WERI-Rb-1 (cell line): Measurements from ENCODE around the gene FAM110D.

Experiments used
- DNase-seq: peaks from one replicate; pipeline ENCODE4 v3.0.0-alpha.2; 2020
- H3K27ac ChIP-seq: fragments of 250-450 bp; sonication (Bioruptor Pico); 2 replicates; pipeline ENCODE4 v1.5.1; 2020; ENCODE audit warnings: mild to moderate bottlenecking, moderate library complexity
- H3K27me3 ChIP-seq: fragments of 250-450 bp; sonication (Bioruptor Pico); 2 replicates; pipeline ENCODE4 v1.5.1; 2021; ENCODE audit warnings: mild to moderate bottlenecking, low read depth, moderate library complexity; ENCODE audit not compliant: insufficient read depth, severe bottlenecking
- H3K36me3 ChIP-seq: fragments of 250-450 bp; sonication (Bioruptor Pico); 2 replicates; pipeline ENCODE4 v1.5.1; 2020; ENCODE audit warnings: mild to moderate bottlenecking, moderate library complexity
- H3K4me3 ChIP-seq: 2 replicates; pipeline ENCODE4 v1.5.1; 2011; ENCODE audit warnings: low read depth, mild to moderate bottlenecking, control low read depth, low read length
- H3K9me3 ChIP-seq: fragments of 250-450 bp; sonication (Bioruptor Pico); 2 replicates; pipeline ENCODE4 v1.5.1; 2021; ENCODE audit warnings: mild to moderate bottlenecking, moderate library complexity; ENCODE audit not compliant: severe bottlenecking
- CTCF ChIP-seq: IDR thresholded peaks from 2 replicates; pipeline ENCODE4 v1.5.1; 2011; ENCODE audit warnings: low read depth, mild to moderate bottlenecking, control low read depth, inconsistent platforms, low read length

FAM110D gene

GRCh38 chr1:26142159-26142558, 16.7 kb upstream of the FAM110D start:
- no peak for DNase-seq
- TF ChIP-seq CTCF: no peak
- Histone ChIP-seq H3K4me3 (no peak overlapping the region), H3K36me3 (no peaks in the 10 kb centered on the region), H3K27me3 (no peaks in the 10 kb centered on the region), H3K9me3 (no peaks in the 10 kb centered on the region), H3K27ac (no peak overlapping the region)

- Histone ChIP-seq H3K27me3 (no peaks in the 10 kb centered on the region), H3K36me3 (no peaks in the 10 kb centered on the region), H3K4me3 (no peak overlapping the region), H3K27ac (no peak overlapping the region), H3K9me3 (no peaks in the 10 kb centered on the region)
- DNase-seq: peak; percentile 84
- TF ChIP-seq CTCF: peak; percentile 82
Observed at GRCh38 chr1:26145041-26145959, 13.6 kb upstream of the FAM110D start.

- no peak for DNase-seq
- no peaks in the 10 kb centered on the region for H3K27me3 ChIP-seq
Observed at GRCh38 chr1:26145960-26146294, 13.0 kb upstream of the FAM110D start.

GRCh38 chr1:26148887-26149286, 10.0 kb upstream of the FAM110D start:
- H3K4me3 ChIP-seq: no peak overlapping the region
- no peak overlapping the region for H3K27ac ChIP-seq
- no peak for DNase-seq
- no peaks in the 10 kb centered on the region for H3K9me3 ChIP-seq
- no peaks in the 10 kb centered on the region for H3K36me3 ChIP-seq
- TF ChIP-seq CTCF: no peak
- H3K27me3 ChIP-seq: no peaks in the 10 kb centered on the region

More at GRCh38 chr1:26145960-26146294, 13.0 kb upstream of the FAM110D start:
- Histone ChIP-seq H3K4me3 (no peak overlapping the region), H3K9me3 (no peaks in the 10 kb centered on the region), H3K27ac (no peak overlapping the region), H3K36me3 (no peaks in the 10 kb centered on the region)
- no peak for TF ChIP-seq CTCF

- no peak for TF ChIP-seq CTCF
- Histone ChIP-seq H3K9me3 (no peaks in the 10 kb centered on the region), H3K27ac (no peak overlapping the region), H3K36me3 (no peaks in the 10 kb centered on the region), H3K4me3 (no peak overlapping the region), H3K27me3 (no peaks in the 10 kb centered on the region)
- no peak for DNase-seq
Observed at GRCh38 chr1:26153966-26154532, 4.8 kb upstream of the FAM110D start.
